Keratinocyte (primary cell): ENCODE results near the gene CYP1A1.
"Not testable (repeated sequence)": the region's sequence is repeated elsewhere in the genome, so short reads cannot be mapped to it uniquely, and the experiment has no call there.

Experiments
- EZH2 ChIP-seq: IDR thresholded peaks from one replicate; pipeline ENCODE4 v1.6.1; 2012; ENCODE audit warnings: inconsistent platforms, mild to moderate bottlenecking, low read length, moderate library complexity
- TF ChIP-seq, protein P1 (sequence below), 3 experiments: IDR thresholded peaks in 1 of 3; conservative IDR thresholded peaks in 1 of 3; optimal IDR thresholded peaks in 1 of 3; 2 replicates in 2 of 3; 3 replicates in 1 of 3; pipeline versions ENCODE3 to v1.5.1; 2011; ENCODE audit warnings: low read length in 3 of 3, mild to moderate bottlenecking in 3 of 3, moderate library complexity in 2 of 3, control low read depth in 1 of 3, inconsistent platforms in 1 of 3; ENCODE audit not compliant: insufficient read depth in 2 of 3; ENCODE audit errors: extremely low read depth in 1 of 3

DNA sequence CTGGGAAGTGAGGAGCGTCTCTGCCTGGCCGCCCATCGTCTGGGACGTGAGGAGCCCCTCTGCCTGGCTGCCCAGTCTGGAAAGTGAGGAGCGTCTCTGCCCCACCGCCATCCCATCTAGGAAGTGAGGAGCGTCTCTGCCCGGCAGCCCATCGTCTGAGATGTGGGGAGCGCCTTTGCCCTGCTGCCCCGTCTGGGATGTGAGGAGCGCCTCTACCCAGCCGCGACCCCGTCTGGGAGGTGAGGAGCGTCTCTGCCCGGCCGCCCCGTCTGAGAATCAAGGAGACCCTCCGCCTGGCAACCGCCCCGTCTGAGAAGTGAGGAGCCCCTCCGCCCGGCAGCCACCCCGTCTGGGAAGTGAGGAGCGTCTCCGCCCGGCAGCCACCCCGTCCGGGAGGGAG is 3.4 kb upstream of the CYP1A1 start:
- TF ChIP-seq EZH2: not testable (repeated sequence)
- TF ChIP-seq, protein P1, sequence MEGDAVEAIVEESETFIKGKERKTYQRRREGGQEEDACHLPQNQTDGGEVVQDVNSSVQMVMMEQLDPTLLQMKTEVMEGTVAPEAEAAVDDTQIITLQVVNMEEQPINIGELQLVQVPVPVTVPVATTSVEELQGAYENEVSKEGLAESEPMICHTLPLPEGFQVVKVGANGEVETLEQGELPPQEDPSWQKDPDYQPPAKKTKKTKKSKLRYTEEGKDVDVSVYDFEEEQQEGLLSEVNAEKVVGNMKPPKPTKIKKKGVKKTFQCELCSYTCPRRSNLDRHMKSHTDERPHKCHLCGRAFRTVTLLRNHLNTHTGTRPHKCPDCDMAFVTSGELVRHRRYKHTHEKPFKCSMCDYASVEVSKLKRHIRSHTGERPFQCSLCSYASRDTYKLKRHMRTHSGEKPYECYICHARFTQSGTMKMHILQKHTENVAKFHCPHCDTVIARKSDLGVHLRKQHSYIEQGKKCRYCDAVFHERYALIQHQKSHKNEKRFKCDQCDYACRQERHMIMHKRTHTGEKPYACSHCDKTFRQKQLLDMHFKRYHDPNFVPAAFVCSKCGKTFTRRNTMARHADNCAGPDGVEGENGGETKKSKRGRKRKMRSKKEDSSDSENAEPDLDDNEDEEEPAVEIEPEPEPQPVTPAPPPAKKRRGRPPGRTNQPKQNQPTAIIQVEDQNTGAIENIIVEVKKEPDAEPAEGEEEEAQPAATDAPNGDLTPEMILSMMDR (optimal IDR thresholded peaks at IDR 0.05 in 1 of 3, IDR thresholded peaks at IDR 0.05 in 1 of 3, conservative IDR thresholded peaks at IDR 0.05 in 1 of 3; ENCODE audit: extremely low read depth in 1 of 3, insufficient read depth in 2 of 3, low read length in 3 of 3): not testable (repeated sequence)
